HL-60 (cell line): Measurements from ENCODE around the gene SRSF7.

Experiments
- DNase-seq, 2 experiments: peaks; one replicate each; pipeline ENCODE4 v3.0.0-alpha.2; 2010 to 2020; ENCODE audit warnings: low read depth in 1 of 2, low spot score in 1 of 2
- H3K27ac ChIP-seq: fragments of 250-450 bp; sonication (Bioruptor Pico); replicated peaks from 2 replicates; pipeline ENCODE4 v1.5.1; 2020; ENCODE audit warnings: mild to moderate bottlenecking, moderate library complexity
- H3K27me3 ChIP-seq: fragments of 250-450 bp; sonication (Bioruptor Pico); 2 replicates; pipeline ENCODE4 v1.5.1; 2021; ENCODE audit warnings: mild to moderate bottlenecking, moderate library complexity; ENCODE audit not compliant: insufficient read depth, poor library complexity, severe bottlenecking
- H3K4me3 ChIP-seq: replicated peaks from 2 replicates; pipeline ENCODE4 v1.5.1; 2011; ENCODE audit warnings: mild to moderate bottlenecking, control low read depth, low read length; ENCODE audit not compliant: insufficient read depth
- CTCF ChIP-seq: IDR thresholded peaks from one replicate; pipeline ENCODE4 v1.5.1; 2011; ENCODE audit warnings: low read length, control low read depth, inconsistent platforms; ENCODE audit not compliant: insufficient read depth
- GABPA ChIP-seq: IDR thresholded peaks from 2 replicates; pipeline ENCODE4 v1.6.1; 2012; ENCODE audit warnings: low read depth
- POLR2AphosphoS5 ChIP-seq: IDR thresholded peaks from 2 replicates; pipeline ENCODE4 v1.6.1; 2012; ENCODE audit warnings: low read depth
- REST ChIP-seq: IDR thresholded peaks from 2 replicates; pipeline ENCODE4 v1.6.1; 2012; ENCODE audit warnings: low read depth; ENCODE audit not compliant: insufficient replicate concordance
- SPI1 ChIP-seq: IDR thresholded peaks from 2 replicates; pipeline ENCODE4 v1.6.1; 2012; ENCODE audit warnings: low read depth, mild to moderate bottlenecking, borderline replicate concordance

Gene SRSF7

GRCh38 chr2:38783586-38783985 is 32.4 kb upstream of the SRSF7 start:
- no peak for TF ChIP-seq CTCF
- no peak for TF ChIP-seq SPI1
- no peak for TF ChIP-seq GABPA
- no peak for TF ChIP-seq POLR2AphosphoS5
- H3K4me3 ChIP-seq = no peak overlapping the region
- DNase-seq = no peak
- no peak overlapping the region for H3K27ac ChIP-seq
- no peaks in the 10 kb centered on the region for H3K27me3 ChIP-seq

GRCh38 chr2:38778687-38779082 is 27.5 kb upstream of the SRSF7 start:
- TF ChIP-seq REST (no peak), CTCF (no peak), SPI1 (no peak), POLR2AphosphoS5 (no peak), GABPA (no peak)
- Histone ChIP-seq H3K27me3 (no peaks in the 10 kb centered on the region), H3K4me3 (peak overlapping the region; percentile 54), H3K27ac (peak overlapping the region; percentile 48)
- DNase-seq = no peak

- no peak for DNase-seq
- Histone ChIP-seq H3K4me3 (no peak overlapping the region), H3K27me3 (no peaks in the 10 kb centered on the region), H3K27ac (no peak overlapping the region)
- TF ChIP-seq REST = no peak
- TF ChIP-seq POLR2AphosphoS5 = no peak
- no peak for TF ChIP-seq CTCF
- TF ChIP-seq GABPA = no peak
- no peak for TF ChIP-seq SPI1
Measured at GRCh38 chr2:38776531-38776930, 25.4 kb upstream of the SRSF7 start.

GRCh38 chr2:38775921-38776225 is 24.7 kb upstream of the SRSF7 start:
- no peak overlapping the region for H3K27ac ChIP-seq
- no peak for DNase-seq
- H3K27me3 ChIP-seq = no peaks in the 10 kb centered on the region
- TF ChIP-seq REST = no peak
- no peak for TF ChIP-seq POLR2AphosphoS5
- TF ChIP-seq SPI1 = no peak
- TF ChIP-seq CTCF = no peak
- TF ChIP-seq GABPA = no peak
- H3K4me3 ChIP-seq = no peak overlapping the region
